NCI-H1436 treated with DMSO at 0.1 percent for 48 hours (cell line): Measurements from ENCODE around the gene GALNT12.

Experiments used
- DNase-seq: peaks from one replicate; lab custom pipeline; 2025; lab: John Stamatoyannopoulos, UW

Gene GALNT12

GRCh38 chr9:98783518-98784226 lies 23.8 kb upstream of the GALNT12 start:
- no peak for DNase-seq

- DNase-seq = no peak
Observed at GRCh38 chr9:98784831-98785806, 22.4 kb upstream of the GALNT12 start.

GRCh38 chr9:98786750-98787510 lies 20.5 kb upstream of the GALNT12 start:
- DNase-seq = no peak

GRCh38 chr9:98787766-98788335 lies 19.6 kb upstream of the GALNT12 start:
- DNase-seq = no peak

GRCh38 chr9:98789483-98790133 lies 17.9 kb upstream of the GALNT12 start:
- no peak for DNase-seq

- no peak for DNase-seq
Observed at GRCh38 chr9:98790134-98790841, 17.2 kb upstream of the GALNT12 start.

GRCh38 chr9:98790842-98791607 lies 16.4 kb upstream of the GALNT12 start:
- no peak for DNase-seq

- no peak for DNase-seq
Observed at GRCh38 chr9:98791608-98792490, 15.6 kb upstream of the GALNT12 start.

GRCh38 chr9:98793031-98793430 lies 14.4 kb upstream of the GALNT12 start:
- DNase-seq = no peak

GRCh38 chr9:98794802-98795201 lies 12.7 kb upstream of the GALNT12 start:
- DNase-seq = no peak

- DNase-seq = no peak
Observed at GRCh38 chr9:98795295-98795955, 12.0 kb upstream of the GALNT12 start.

- DNase-seq = no peak
Observed at GRCh38 chr9:98795970-98796363, 11.5 kb upstream of the GALNT12 start.

GRCh38 chr9:98796364-98797101 lies 10.9 kb upstream of the GALNT12 start, which contains the start of gene ANKS6:
ANKS6 (minus strand) TSS chr9:98796555; CDS start chr9:98796491, 64 bp downstream.
- no peak for DNase-seq

GRCh38 chr9:98797491-98797890 lies 10.0 kb upstream of the GALNT12 start:
- DNase-seq = no peak

- no peak for DNase-seq
Observed at GRCh38 chr9:98798254-98798653, 9.2 kb upstream of the GALNT12 start.

GRCh38 chr9:98801561-98801960 lies 5.9 kb upstream of the GALNT12 start:
- DNase-seq = no peak

GRCh38 chr9:98801969-98802371 lies 5.5 kb upstream of the GALNT12 start:
- DNase-seq = no peak

- no peak for DNase-seq
Observed at GRCh38 chr9:98804083-98804482, 3.4 kb upstream of the GALNT12 start.
